Heart left ventricle (tissue), 16 donors: ENCODE measurements around the gene TCF7L2. TPM values are rescaled to one million over a fixed set of nuclear protein-coding genes. Genes with fewer than 3 reads are reported as not detected.

ENCODE experiments used
- ATAC-seq, 4 donors: fragments of 200-7000 bp; cut with Tn5 transposase; one replicate each; pipeline ENCODE4 v1.9.1; 2020 to 2022; ENCODE audit warnings: moderate library complexity in 4 of 4, mild to moderate bottlenecking in 3 of 4, moderate number of reproducible peaks in 1 of 4
- DNase-seq, 5 donors: peaks; one replicate each; pipeline ENCODE4 v3.0.0-alpha.2; 2020
- H3K27ac ChIP-seq, 12 donors: fragments of 200-600 bp; sonication (generic) in 4 of 12; one replicate each; pipeline versions ENCODE4 v1.5.0 to v1.8.0; 2016 to 2022; ENCODE audit warnings: mild to moderate bottlenecking in 2 of 12
- H3K27me3 ChIP-seq, 9 donors: fragments of 200-600 bp; sonication (generic) in 2 of 9; one replicate each; pipeline versions ENCODE4 v1.5.1 to v1.8.0; 2016 to 2022; ENCODE audit warnings: mild to moderate bottlenecking in 3 of 9
- H3K36me3 ChIP-seq, 9 donors: fragments of 200-600 bp; sonication (generic) in 2 of 9; one replicate each; pipeline versions ENCODE4 v1.5.0 to v1.8.0; 2018 to 2022; ENCODE audit warnings: mild to moderate bottlenecking in 2 of 9
- H3K4me1 ChIP-seq, 12 donors: fragments of 200-600 bp; sonication (generic) in 4 of 12; one replicate each; pipeline versions ENCODE4 v1.5.0 to v1.8.0; 2016 to 2022; ENCODE audit warnings: mild to moderate bottlenecking in 3 of 12
- H3K4me3 ChIP-seq, 12 donors: fragments of 200-600 bp; sonication (generic) in 4 of 12; one replicate each; pipeline versions ENCODE4 v1.5.0 to v1.8.0; 2017 to 2022; ENCODE audit warnings: mild to moderate bottlenecking in 9 of 12, moderate library complexity in 4 of 12
- H3K9me3 ChIP-seq, 12 donors: fragments of 200-600 bp; sonication (generic) in 4 of 12; one replicate each; pipeline versions ENCODE4 v1.5.0 to v1.8.0; 2016 to 2022; ENCODE audit warnings: mild to moderate bottlenecking in 1 of 12
- POLR2A ChIP-seq, 2 donors: fragments of 450-650 bp; IDR thresholded peaks; one replicate each; pipeline ENCODE4 v1.6.1; 2017; ENCODE audit warnings: antibody characterized with exemption in 2 of 2, mild to moderate bottlenecking in 2 of 2, moderate library complexity in 2 of 2
- whole genome bisulfite sequencing, 4 donors: extraction: QIAGEN DNeasy Blood & Tissue Kit in 2 of 4; methylation state at CpG; one replicate each; pipeline versions ENCODE4 v1.1.5 to v1.1.7; 2013 to 2018; 5-methylcytosine and 5-hydroxymethylcytosine counted together
- intact Hi-C, 10 donors: fragments of 100-400 bp; cut with DNase I; formaldehyde crosslinking; loops; one replicate each; pipeline versions ENCODE4 v1.11.1 to v1.14.2; 2022
- polyA plus RNA-seq, 2 donors: library from polyadenylated mRNA; stranded (reverse); fragments of 200-250 nt; gene quantifications; one replicate each; pipeline ENCODE4 v1.2.3, GENCODE V29; 2013
- total RNA-seq, 9 donors: library from RNA; depleted of rRNA in 2 of 9; stranded (reverse); fragments of >200 nt in 2 of 9; fragmentation: NEBNext Ultra II Directional in 3 of 9; extraction: Animal tissue kit (Norgen Biotek cat#: 25700) in 3 of 9; gene quantifications; one replicate each; pipeline versions ENCODE4 v1.1.0 to v1.2.4, GENCODE V29; 2016 to 2023
- TF ChIP-seq, protein P1 (sequence below), 12 donors: fragments of 200-600 bp; sonication (generic) in 4 of 12; IDR thresholded peaks; one replicate each; pipeline versions ENCODE4 v1.5.0 to v1.8.0; 2018 to 2022; ENCODE audit warnings: antibody characterized with exemption in 12 of 12, mild to moderate bottlenecking in 5 of 12
- donor health status: ischemic (EF 13 %, LVEDD 7.1; RV severe dilation, severe dysfunction).
- donor health status: healthy with polysubstance abuse.
- donor health status: DM: no; HTN: yes; CAD: no.
- donor health status: DM: no; HTN: no; CAD: no.
- donor health status: ischemic (EF 25% LVEDD 6.9; RV normal size, moderate dysfunction).
- donor health status: ischemic (EF 25% LVEDD 5.7; RV mildly dilated, moderate dysfunction).
- donor health status: healthy.
- donor health status: DM: yes; HTN: yes; CAD: no.
- donor health status: ischemic (EF 35%, LVEDD 5.7; RV mildly dilated, moderate dysfunction).
- donor health status: nonischemic (EF 11% LVEDD 7.7; RV severe dilation, severe dysfunction).
- donor health status: DM: yes; HTN: yes; CAD: no.
- donor health status: PGD.
- donor health status: ischemic (EF 29% LVEDD 5.4; RV normal size, mild dysfunction).
- donor health status: nonischemic (EF 23%, LVEDD 6.1; RV moderate dilation, normal function).

The TCF7L2 gene
- total and polyA plus RNA-seq, 11 donors = 4.3 to 17.5 (median 8.4) TPM

DNA sequence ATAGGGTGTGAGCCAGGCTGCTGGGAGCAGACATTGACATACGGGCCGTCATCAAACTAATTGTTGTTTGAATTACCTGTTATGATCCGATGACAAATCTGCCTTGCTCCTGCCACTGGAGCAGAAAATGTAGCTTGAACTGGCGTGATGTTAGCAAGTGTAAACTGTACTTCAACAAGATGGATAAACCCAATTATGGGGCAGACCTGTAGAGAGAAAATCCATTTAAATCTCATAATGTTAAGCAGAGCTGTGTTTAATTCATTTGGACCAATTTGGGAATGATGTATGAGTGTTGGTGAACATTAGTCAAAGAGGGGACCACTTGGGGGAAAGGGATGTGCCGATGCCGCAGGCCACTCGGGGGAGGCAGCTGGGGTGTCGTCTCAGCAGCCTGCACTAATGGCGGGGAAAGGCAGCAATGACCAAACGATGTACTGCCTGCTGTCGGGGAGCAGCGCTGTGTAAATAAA lies 27.4 kb downstream of the TCF7L2 start:
- H3K27me3 ChIP-seq = no peaks in the 10 kb centered on the region
- H3K9me3 ChIP-seq = no peaks in the 10 kb centered on the region
- TF ChIP-seq POLR2A (IDR thresholded peaks at IDR 0.05) = no peak
- TF ChIP-seq, protein P1, sequence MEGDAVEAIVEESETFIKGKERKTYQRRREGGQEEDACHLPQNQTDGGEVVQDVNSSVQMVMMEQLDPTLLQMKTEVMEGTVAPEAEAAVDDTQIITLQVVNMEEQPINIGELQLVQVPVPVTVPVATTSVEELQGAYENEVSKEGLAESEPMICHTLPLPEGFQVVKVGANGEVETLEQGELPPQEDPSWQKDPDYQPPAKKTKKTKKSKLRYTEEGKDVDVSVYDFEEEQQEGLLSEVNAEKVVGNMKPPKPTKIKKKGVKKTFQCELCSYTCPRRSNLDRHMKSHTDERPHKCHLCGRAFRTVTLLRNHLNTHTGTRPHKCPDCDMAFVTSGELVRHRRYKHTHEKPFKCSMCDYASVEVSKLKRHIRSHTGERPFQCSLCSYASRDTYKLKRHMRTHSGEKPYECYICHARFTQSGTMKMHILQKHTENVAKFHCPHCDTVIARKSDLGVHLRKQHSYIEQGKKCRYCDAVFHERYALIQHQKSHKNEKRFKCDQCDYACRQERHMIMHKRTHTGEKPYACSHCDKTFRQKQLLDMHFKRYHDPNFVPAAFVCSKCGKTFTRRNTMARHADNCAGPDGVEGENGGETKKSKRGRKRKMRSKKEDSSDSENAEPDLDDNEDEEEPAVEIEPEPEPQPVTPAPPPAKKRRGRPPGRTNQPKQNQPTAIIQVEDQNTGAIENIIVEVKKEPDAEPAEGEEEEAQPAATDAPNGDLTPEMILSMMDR (IDR thresholded peaks at IDR 0.05) = no peak
- ATAC-seq (no peak), DNase-seq (no peak)
- WGBS, 4 donors = 92 to 95% (median 93%) methylated on average over 12 of the region's 12 CpGs
- H3K27ac ChIP-seq = no peak overlapping the region
- H3K4me1 ChIP-seq = peaks cover 0 to 8% (median 0%) of the 10 kb centered on the region in 12 donors
- intact Hi-C loops = no loop called here
- no peak overlapping the region for H3K4me3 ChIP-seq
- H3K36me3 ChIP-seq = peaks cover 0 to 27% (median 12%) of the 10 kb centered on the region in 9 donors

DNA sequence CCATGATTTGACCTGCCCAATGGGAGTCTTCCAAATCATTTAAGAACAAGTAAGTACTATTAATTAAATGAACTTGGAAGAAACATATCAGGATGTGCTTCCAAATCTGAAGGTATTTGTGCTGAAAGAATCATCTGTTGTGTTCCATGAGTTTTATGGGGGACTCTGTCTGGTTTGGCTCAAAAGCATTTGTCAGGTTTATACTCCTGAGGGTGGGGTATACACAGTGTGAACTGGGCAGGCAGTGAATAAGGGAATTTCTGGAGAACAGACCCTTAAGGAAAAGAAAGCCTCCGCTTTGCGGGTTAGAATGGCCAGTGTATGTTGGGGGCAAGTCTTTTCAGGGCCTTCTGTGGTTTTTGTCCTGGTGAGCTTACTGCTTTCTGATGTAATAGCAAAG lies 29.9 kb downstream of the TCF7L2 start:
- no peak overlapping the region for H3K4me3 ChIP-seq
- WGBS, 4 donors = 89 to 98% (median 95%) methylated on average over 2 of the region's 2 CpGs
- intact Hi-C loops = no loop called here
- peaks cover 0 to 7% (median 0%) of the 10 kb centered on the region in 9 donors for H3K36me3 ChIP-seq
- H3K27me3 ChIP-seq = no peaks in the 10 kb centered on the region
- H3K4me1 ChIP-seq = peaks cover 0 to 19% (median 6%) of the 10 kb centered on the region in 12 donors
- ATAC-seq (no peak), DNase-seq (no peak)
- H3K27ac ChIP-seq = peak overlapping the region in 1 of 12 donors; percentile 26
- H3K9me3 ChIP-seq = no peaks in the 10 kb centered on the region
- no peak for TF ChIP-seq POLR2A (IDR thresholded peaks at IDR 0.05)
- TF ChIP-seq, protein P1 (IDR thresholded peaks at IDR 0.05) = no peak

DNA sequence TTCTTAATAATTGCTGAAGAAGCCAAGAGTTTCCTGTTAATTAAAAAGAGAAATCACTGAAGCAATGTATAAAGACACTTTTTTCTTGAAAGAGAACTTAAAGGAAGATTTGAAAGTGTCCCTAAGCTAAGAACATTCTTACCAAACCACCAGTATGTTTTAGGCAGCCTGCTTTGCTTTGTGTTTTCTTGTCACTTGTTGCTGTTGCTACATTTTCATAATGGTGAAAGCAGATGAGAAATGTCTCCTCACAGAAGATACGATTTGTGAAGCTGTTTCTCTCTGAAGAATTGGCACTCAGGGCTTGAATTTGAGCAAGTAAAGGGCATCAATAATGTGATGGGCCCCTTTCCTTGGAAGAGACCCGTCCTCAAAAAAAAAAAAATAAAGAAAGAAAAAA lies 30.9 kb downstream of the TCF7L2 start:
- no peak for DNase-seq
- Histone ChIP-seq H3K9me3 (no peaks in the 10 kb centered on the region), H3K27ac (peak overlapping the region in 1 of 12 donors; percentile 26), H3K4me1 (peaks cover 0 to 28% (median 14%) of the 10 kb centered on the region in 12 donors), H3K36me3 (peaks cover 0 to 6% (median 0%) of the 10 kb centered on the region in 9 donors), H3K4me3 (no peak overlapping the region), H3K27me3 (no peaks in the 10 kb centered on the region)
- WGBS, 4 donors = 74 to 76% (median 75%) methylated on average over 2 of the region's 2 CpGs
- TF ChIP-seq POLR2A (IDR thresholded peaks at IDR 0.05) = no peak
- TF ChIP-seq, protein P1 (IDR thresholded peaks at IDR 0.05) = no peak
- intact Hi-C loops = no loop called here
- ATAC-seq = no peak

DNA sequence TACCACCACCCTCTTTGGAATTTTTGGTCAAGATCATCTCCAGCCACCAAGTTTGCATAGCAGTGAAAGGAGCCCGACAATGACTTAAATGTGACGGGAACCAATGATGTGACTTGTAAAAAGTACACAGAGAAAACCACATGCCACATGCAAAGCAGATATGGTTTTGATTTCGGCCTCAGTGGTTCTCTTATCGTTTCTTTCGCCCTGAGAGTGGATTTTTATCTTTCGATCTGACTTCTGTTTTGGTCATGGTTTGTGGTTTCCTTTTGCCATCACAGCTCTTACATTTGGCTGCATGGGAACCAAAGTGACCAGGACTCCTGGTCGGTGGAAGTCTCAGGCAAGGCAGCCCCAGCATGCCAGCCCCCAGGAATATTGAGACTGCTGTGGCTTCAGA lies 31.5 kb downstream of the TCF7L2 start:
- Histone ChIP-seq H3K27ac (no peak overlapping the region), H3K4me3 (no peak overlapping the region), H3K9me3 (no peaks in the 10 kb centered on the region), H3K4me1 (peaks cover 4 to 34% (median 20%) of the 10 kb centered on the region in 12 donors), H3K36me3 (peaks cover 0 to 6% (median 0%) of the 10 kb centered on the region in 9 donors), H3K27me3 (no peaks in the 10 kb centered on the region)
- ATAC-seq (no peak), DNase-seq (no peak)
- intact Hi-C loops = no loop called here
- 78 to 85% (median 82%) methylated on average over 7 of the region's 7 CpGs for WGBS, 4 donors
- TF ChIP-seq, protein P1 (IDR thresholded peaks at IDR 0.05) = no peak
- TF ChIP-seq POLR2A (IDR thresholded peaks at IDR 0.05) = no peak
